GM18508 (cell line): ENCODE measurements around the gene GFPT2.

Source experiments
- ATAC-seq: cut with Tn5 transposase; IDR thresholded peaks from one replicate; pipeline ENCODE4 v1.9.1; 2021; ENCODE audit warnings: moderate number of reproducible peaks; ENCODE audit not compliant: insufficient read depth, unreplicated experiment

The GFPT2 gene

DNA sequence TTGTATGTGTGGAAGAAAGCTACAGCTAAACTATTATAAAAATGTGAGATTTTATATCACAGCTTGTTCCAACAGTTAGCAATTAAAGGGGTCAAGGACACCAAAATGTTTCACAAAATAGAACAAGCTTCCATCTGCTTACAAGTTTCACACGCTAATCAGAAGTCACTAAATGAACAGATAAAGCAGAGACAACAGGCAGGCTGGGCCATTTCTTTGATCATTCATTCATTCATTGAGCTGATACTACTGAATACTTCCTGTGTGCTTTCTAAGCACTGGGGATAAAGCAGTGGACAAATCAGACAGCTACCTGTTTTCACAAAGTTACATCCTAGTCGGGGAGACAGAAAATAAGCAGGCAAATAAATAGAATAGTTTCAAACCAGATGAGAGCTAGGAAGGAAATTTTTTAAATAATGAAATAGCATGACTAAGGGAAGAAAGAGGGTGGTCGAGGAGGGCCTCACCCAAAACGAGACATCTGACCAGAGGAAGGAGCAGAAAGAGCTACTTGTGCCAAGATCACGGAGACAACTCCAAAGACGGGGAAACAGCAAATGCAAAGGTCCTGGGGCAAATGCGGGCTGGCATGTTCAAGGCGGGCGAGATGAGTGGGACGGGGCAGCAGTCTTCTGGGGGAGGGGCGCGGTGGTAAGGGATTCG lies 62.4 kb downstream of the GFPT2 start:
- ATAC-seq = no peak

DNA sequence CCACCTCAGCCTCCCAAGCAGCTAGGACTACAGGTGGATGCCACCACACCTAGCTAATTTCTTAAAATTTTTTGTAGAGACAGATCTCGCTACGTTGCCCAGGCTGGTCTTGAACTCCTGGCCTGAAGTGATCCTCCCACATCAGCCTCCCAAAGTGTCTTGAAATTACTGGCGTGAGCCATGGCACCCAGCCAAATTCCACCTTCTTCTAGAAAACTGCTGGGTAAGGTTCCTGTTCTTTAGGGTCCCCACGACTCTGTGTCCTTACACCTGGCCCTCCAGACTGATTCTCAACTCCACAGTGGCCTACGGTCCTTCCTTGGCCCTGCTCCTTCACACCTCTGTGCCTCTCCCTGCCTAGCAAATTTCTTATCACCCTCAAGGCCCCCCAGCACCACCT lies 63.2 kb downstream of the GFPT2 start:
- ATAC-seq = no peak

DNA sequence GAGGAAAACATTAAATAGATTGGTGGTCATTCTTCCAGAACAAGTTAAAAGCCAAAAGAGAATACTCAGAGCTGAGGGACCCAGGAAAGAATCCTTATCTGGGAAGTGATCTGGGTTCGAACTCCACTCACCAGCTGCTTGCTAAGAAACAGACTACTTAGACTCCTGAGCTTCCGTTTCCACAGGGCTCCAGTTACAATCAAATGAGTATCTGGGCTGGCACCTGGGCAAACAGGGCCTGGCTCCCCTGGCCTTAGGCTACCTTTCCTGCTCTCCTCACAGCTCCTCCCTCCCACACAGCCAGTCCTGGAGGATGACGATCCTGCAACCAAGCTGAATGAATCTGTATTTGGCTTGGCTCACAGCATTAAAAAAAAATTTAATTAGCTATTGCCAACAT lies 63.7 kb downstream of the GFPT2 start:
- no peak for ATAC-seq

DNA sequence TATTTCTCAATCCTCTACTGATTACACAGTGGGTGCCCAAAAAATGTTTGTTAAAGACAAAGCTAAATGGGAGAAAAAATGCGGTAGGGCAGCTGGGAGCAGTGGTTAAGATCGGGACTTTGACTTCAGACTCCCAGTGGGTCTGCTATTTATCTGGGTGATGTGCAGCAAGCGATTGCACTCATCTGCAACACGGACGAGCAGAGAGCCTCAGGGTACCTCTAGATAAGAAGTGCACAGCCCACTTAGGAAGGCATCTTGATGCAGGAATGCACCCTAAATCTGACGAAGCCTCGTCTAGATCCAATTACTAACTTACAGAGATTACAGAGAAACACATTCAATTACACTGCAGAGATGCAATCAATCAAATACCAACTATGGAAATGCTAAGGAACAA lies 65.3 kb downstream of the GFPT2 start:
- no peak for ATAC-seq

DNA sequence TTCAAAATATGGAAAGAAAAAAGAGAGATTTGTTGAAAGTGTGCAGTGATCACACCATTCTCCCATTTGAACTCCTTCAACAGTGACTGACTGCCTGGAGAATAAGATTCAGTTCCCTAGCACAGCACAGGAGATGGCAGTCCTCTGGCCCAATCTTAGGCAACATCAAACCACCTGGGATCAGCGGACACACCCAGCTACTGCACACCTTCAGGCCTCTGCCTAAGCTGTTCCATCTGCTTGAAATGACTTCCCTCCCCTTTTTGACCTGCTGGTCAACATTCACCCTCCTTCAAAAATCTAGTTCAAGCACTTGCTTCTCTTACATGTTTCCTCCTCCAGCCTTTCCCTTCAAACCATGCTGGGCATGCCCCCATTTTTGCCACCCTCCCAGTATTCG lies 65.7 kb downstream of the GFPT2 start:
- ATAC-seq = no peak

DNA sequence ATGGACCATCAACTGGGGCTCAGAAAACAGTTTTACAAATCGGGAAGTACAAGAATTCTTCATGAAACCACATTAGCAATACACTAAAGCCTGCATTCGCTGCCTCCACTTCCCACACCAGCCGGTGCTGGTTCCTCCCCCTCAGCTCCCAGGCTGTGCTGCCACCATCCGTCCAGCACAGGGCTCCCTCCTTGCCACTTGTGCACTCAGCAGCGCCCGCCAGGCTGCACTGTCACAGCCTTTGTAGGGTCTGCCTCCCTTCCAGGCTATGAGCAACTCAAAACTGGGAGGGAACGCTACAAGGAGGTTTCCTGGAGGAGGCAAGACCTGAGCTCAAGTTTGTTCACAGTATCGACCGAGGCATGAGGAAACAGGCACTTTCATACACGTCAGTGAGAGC lies 69.0 kb downstream of the GFPT2 start:
- no peak for ATAC-seq

DNA sequence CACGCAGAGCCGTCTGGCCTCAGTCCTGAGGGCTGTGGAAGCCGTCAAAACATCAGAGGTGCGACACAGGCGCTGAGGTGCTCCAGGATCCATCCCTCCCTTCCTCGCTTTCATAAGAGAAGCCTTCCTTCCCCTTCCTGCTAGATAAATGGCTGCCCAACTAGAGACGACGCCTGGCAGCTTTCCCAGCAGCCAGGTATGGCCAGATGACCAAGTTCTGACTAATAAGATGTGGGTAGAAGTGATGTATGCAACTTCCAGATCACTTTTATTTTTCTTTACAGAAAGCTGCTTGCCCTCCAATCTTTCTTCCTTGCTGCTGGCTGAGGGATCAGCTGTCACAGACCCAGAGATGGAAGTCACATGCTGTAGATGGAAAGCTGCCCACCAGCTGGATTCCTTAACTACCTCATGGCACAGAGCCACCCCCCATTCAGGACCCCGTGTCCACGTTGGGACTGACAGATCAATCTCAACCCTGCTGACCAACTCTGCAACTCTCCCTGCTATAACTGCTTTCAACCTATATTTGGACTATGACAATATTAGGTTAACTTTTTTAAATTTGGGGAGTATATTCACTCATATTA lies 70.0 kb downstream of the GFPT2 start:
- no peak for ATAC-seq

DNA sequence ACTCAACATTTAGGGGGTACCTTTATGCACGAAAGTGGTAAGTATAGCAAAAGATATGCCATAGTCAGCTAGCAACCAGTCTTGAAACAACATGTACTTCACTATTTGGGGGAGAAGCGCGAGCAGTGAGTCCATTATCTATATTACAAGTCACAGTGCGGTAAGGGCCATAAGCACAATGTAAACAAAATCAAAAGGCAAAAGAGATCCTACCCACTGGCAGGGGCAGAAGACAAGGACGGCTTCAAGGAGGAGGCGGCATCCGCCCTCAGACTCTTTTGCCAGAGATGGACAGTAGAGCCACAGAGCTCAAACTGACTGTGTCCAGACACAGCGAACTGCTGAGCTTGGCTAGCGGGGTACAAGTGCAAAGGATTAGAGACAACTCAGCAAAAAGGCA lies 70.9 kb downstream of the GFPT2 start:
- ATAC-seq = no peak

DNA sequence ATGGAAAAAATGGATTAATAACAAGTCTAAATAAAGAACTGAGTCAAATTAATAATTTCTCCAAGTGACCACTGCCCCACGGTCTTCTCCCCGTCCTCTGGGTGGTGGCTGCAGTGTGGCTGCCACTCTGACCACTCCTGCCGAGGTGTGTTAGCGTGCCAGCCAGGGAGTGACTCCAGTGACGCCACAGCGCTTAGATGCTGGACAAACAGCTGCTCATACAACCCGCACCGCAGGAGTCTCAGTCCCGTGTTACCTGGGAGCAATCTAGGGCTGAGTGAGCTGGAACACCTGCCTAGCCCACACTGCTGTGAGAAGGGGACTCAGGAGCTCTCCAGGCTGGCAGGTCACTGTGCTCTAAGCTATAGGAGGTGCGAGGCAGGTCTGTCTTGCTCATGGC lies 71.4 kb downstream of the GFPT2 start:
- no peak for ATAC-seq

DNA sequence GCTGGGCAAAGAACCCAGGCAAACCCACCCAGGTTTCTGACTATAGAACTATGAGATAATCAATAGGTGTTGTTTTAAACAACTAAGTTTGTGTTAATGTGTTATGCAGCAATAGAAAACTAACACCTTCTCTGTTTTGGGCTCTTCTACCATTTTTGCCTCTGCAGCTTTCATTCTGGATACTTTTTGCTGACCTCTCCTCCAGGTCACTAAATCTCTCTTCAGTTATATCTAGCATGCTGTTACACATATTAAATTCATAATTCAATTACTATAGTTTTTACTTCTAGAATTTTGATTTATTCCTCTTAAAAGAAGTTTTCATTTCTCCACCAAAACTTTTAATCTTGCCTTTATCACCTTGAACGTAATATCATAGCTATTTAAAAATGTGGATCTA lies 78.4 kb downstream of the GFPT2 start:
- ATAC-seq = no peak

DNA sequence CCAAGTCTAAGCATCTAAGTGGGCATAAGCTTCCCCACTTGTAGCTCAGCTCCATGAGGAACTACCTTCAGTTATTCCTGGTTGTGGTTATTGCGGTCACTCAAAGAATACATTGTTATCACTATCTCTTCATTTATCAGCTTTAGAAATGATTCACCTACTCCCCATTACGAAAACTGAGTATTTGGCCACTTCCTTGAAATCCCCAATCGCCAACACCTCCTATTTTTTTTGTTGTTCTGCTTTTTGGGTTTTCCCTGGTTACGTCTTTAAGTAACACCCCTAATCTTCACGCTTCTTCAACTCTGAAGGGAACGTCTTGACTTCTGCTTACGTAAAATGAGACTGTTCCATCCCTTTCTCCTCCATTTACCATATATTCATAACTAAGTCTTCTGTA lies 81.9 kb downstream of the GFPT2 start:
- ATAC-seq = no peak

DNA sequence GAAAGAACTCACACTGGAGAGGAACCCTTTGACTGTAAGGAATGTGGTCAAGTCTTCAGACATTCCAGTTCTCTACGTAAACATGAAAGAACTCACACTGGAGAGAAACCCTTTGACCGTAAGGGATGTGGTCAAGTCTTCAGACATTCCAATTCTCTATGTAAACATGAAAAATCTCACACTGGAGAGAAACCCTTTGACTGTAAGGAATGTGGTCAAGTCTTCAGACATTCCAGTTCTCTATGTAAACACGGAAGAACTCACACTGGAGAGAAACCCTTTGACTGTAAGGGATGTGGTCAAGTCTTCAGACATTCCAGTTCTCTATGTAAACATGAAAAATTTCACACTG lies 93.9 kb downstream of the GFPT2 start:
- ATAC-seq = no peak

DNA sequence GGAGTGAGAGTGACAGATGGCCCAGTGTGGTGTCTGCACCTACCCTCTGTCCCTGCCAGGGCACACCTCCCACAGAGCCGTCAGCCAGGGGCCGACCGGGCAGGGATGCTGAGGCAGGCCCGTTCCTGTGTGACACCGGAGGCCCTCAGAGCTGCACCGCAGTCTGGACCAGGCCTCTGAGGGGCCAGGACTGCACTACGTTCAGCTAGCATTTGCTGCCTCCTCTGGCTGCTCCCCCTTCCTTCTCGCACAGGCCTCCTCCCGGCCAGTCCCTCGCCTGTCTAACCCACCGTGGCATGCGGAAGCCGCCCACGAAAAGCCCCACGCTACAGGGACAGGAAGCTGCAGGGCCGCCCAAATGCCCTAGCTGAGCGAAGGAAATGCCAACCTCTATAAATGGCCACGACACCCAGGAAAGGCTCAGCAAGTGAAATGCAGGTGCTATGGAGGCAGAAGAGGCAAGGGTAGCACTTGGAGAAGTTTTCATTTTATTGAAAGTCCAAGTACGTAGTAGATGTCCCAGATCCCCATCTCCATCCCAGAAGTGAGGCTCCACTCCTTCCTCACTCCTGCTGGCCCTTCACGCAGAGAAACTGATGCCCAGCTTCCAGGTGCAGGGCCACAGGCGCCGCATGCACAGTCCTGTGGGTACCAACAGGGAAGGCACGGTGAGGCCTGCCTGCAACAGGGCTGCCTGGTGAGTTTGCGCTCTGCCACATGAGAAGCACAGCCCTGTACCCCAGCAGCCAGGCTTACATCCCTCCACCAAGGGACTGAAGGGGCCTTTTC lies 99.9 kb downstream of the GFPT2 start:
- no peak for ATAC-seq

DNA sequence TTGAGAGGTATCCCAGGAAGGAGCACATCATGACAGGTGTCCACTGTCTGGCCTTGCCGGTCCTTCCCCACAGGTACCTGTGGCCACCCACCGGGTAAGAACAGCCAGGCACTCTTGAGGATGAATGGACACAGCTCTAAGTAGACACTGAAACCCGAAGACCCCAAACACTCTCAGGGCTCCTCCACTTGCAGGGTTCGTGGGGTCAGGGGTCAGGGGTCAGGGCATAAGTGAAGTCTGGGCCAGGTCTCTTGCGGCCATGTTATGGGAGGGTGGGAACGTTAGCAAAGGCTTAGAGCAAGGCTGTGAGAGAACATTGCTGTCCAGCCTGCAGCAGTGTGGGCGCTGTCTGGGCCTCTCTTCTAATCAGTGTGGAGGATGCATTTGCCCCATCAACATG lies 101.2 kb downstream of the GFPT2 start:
- no peak for ATAC-seq

DNA sequence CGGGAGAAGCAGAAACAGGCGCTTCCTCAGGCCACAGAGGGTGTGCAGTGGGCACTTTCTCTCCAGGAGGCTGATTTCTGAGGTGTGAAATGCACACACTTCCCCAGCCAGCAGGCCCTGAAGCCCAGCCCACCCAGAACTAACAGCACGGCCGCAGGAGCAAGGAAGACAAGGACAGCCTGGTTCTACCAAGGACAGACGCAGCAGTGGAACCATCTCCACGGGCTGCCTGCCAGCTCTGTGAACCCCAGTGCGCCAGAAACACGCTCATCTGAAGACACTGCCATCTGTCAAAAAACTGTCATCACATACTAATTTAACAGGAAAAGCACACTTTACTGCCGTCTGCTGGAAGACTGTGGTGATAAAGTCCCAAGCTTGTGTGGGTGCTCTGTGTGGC lies 102.0 kb downstream of the GFPT2 start:
- no peak for ATAC-seq
